Measurements from ENCODE around the gene NPB.

Gene NPB

GRCh38 chr17:81904600-81905423, 2.8 kb downstream of the NPB start:
- H3K9me3 ChIP-seq (ENCODE audit: control insufficient read depth, insufficient read depth, low read length): no peaks in the 10 kb centered on the region
- H3K27ac ChIP-seq (ENCODE audit: low read depth, low read length): no peak overlapping the region
- H3K79me2 ChIP-seq (ENCODE audit: control insufficient read depth, low read length): peaks cover 5% of the 10 kb centered on the region
- no peaks in the 10 kb centered on the region for H3K9me2 ChIP-seq (replicated peaks; ENCODE audit: control insufficient read depth, low read length)
- TF ChIP-seq EZH2phosphoT487 (IDR thresholded peaks at IDR 0.05; ENCODE audit: borderline replicate concordance, low read length) (no peak), CTCF (IDR thresholded peaks at IDR 0.05; ENCODE audit: low read depth, low read length, poor library complexity, severe bottlenecking) (no peak)
- H4K20me1 ChIP-seq (ENCODE audit: control insufficient read depth, insufficient read depth, low read depth, low read length): peaks cover 4% of the 10 kb centered on the region; the same call in 1 of the 2 replicates
- H3F3A ChIP-seq (ENCODE audit: control insufficient read depth, insufficient read depth): no peaks in the 10 kb centered on the region
- H3K4me1 ChIP-seq (ENCODE audit: control insufficient read depth, low read length): peaks cover 5% of the 10 kb centered on the region
- H3K4me2 ChIP-seq (ENCODE audit: low read length): no peak overlapping the region
- H3K4me3 ChIP-seq (ENCODE audit: low read length): no peak overlapping the region
- peaks cover 2% of the 10 kb centered on the region for H3K27me3 ChIP-seq (ENCODE audit: control insufficient read depth, low read length)
- peaks cover 57% of the 10 kb centered on the region for H3K36me3 ChIP-seq (ENCODE audit: control insufficient read depth, low read length)

DNA sequence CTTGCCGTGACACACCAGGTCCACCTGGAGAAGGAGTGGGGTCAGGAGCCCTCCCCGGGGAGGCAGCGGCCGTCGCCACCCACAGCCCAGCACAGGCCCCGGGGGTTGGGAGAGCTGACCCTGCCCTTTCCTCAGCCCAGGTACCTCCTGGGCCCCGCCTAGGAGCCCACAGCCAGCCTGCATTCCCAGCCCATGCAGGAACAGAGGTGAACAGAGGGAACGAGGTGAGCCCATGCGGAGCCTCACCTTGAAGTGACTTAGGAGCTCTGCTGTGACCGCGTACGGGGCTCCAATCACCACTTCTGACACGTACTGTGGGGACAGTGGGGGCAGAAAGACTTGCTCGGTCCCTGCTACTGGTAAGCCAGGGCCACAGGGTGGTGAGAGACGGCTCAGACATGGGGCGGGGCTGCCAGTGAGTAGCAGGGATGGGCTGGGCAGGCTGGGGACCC, 3.4 kb downstream of the NPB start:
- Histone ChIP-seq H3K4me1 (ENCODE audit: control insufficient read depth, low read length) (peaks cover 12% of the 10 kb centered on the region), H3K36me3 (ENCODE audit: control insufficient read depth, low read length) (peaks cover 51% of the 10 kb centered on the region), H3K4me3 (ENCODE audit: low read length) (no peak overlapping the region), H3K9me2 (replicated peaks; ENCODE audit: control insufficient read depth, low read length) (no peaks in the 10 kb centered on the region), H3K79me2 (ENCODE audit: control insufficient read depth, low read length) (peaks cover 12% of the 10 kb centered on the region), H3K27me3 (ENCODE audit: control insufficient read depth, low read length) (peaks cover 2% of the 10 kb centered on the region), H3K4me2 (ENCODE audit: low read length) (no peak overlapping the region), H4K20me1 (ENCODE audit: control insufficient read depth, insufficient read depth, low read depth, low read length) (peaks cover 4% of the 10 kb centered on the region; the same call in 1 of the 2 replicates), H3F3A (ENCODE audit: control insufficient read depth, insufficient read depth) (no peaks in the 10 kb centered on the region), H3K27ac (ENCODE audit: low read depth, low read length) (no peak overlapping the region), H3K9me3 (ENCODE audit: control insufficient read depth, insufficient read depth, low read length) (no peaks in the 10 kb centered on the region)
- TF ChIP-seq CTCF (IDR thresholded peaks at IDR 0.05; ENCODE audit: low read depth, low read length, poor library complexity, severe bottlenecking): no peak
- no peak for TF ChIP-seq EZH2phosphoT487 (IDR thresholded peaks at IDR 0.05; ENCODE audit: borderline replicate concordance, low read length)

- Histone ChIP-seq H3F3A (ENCODE audit: control insufficient read depth, insufficient read depth) (no peaks in the 10 kb centered on the region), H3K9me3 (ENCODE audit: control insufficient read depth, insufficient read depth, low read length) (no peaks in the 10 kb centered on the region), H3K27me3 (ENCODE audit: control insufficient read depth, low read length) (peaks cover 2% of the 10 kb centered on the region), H3K9me2 (replicated peaks; ENCODE audit: control insufficient read depth, low read length) (no peaks in the 10 kb centered on the region), H3K4me1 (ENCODE audit: control insufficient read depth, low read length) (peaks cover 12% of the 10 kb centered on the region), H3K27ac (ENCODE audit: low read depth, low read length) (no peak overlapping the region), H3K36me3 (ENCODE audit: control insufficient read depth, low read length) (peaks cover 54% of the 10 kb centered on the region), H3K4me3 (ENCODE audit: low read length) (no peak overlapping the region), H4K20me1 (ENCODE audit: control insufficient read depth, insufficient read depth, low read depth, low read length) (peaks cover 4% of the 10 kb centered on the region; the same call in 1 of the 2 replicates), H3K4me2 (ENCODE audit: low read length) (no peak overlapping the region), H3K79me2 (ENCODE audit: control insufficient read depth, low read length) (peaks cover 17% of the 10 kb centered on the region)
- TF ChIP-seq CTCF (IDR thresholded peaks at IDR 0.05; ENCODE audit: low read depth, low read length, poor library complexity, severe bottlenecking): no peak
- no peak for TF ChIP-seq EZH2phosphoT487 (IDR thresholded peaks at IDR 0.05; ENCODE audit: borderline replicate concordance, low read length)
These were observed 4.0 kb downstream of the NPB start for GRCh38 chr17:81905993-81906392.

Measured in DOHH2 (cell line).